H1 (cell line): ENCODE measurements around the gene ZNF469. TPM values are rescaled to one million over a fixed set of nuclear protein-coding genes. Genes with fewer than 3 reads are reported as not detected.

Experiments
- CTCF ChIA-PET: fragments of 300-600 bp; sonication (Branson Sonifier 250); formaldehyde crosslinking; loops from one replicate; lab custom pipeline; 2021; ENCODE audit not compliant: partially characterized antibody; lab: Charles Lee
- POLR2A ChIA-PET: fragments of 300-600 bp; sonication (Branson Sonifier 250); formaldehyde crosslinking; loops from one replicate; lab custom pipeline; 2021; ENCODE audit warnings: inconsistent platforms; ENCODE audit not compliant: partially characterized antibody; lab: Charles Lee
- DNase-seq, 2 experiments: peaks; one replicate each; pipeline versions ENCODE4 v3.0.0 to v3.0.0-alpha.2; 2010 to 2022; ENCODE audit warnings: low spot score in 2 of 2, low read depth in 1 of 2, mixed read lengths in 1 of 2
- FAIRE-seq: peaks from 2 replicates; lab custom pipeline; 2011; peaks lifted over from hg19 to GRCh38; lab: Jason Lieb, UNC
- H2AFZ ChIP-seq: 2 replicates; pipeline ENCODE4 v1.8.1; 2012; ENCODE audit warnings: low read length, inconsistent platforms
- H2AK5ac ChIP-seq: 2 replicates; pipeline ENCODE4 v1.6.1; 2013; ENCODE audit warnings: low read depth, low read length
- H2BK120ac ChIP-seq: replicated peaks from 2 replicates; pipeline ENCODE3; 2013; ENCODE audit warnings: low read depth, low read length, inconsistent platforms
- H2BK12ac ChIP-seq: 2 replicates; pipeline ENCODE4 v1.6.1; 2013; ENCODE audit warnings: low read depth, low read length
- H2BK15ac ChIP-seq: 2 replicates; pipeline ENCODE4 v1.6.1; 2013; ENCODE audit warnings: low read length
- H2BK20ac ChIP-seq: 2 replicates; pipeline ENCODE4 v1.6.1; 2013; ENCODE audit warnings: low read length
- H2BK5ac ChIP-seq: 2 replicates; pipeline ENCODE4 v1.6.1; 2013; ENCODE audit warnings: low read depth, low read length
- H3K14ac ChIP-seq: 2 replicates; pipeline ENCODE4 v1.6.1; 2013; ENCODE audit warnings: inconsistent platforms; ENCODE audit not compliant: insufficient read length
- H3K18ac ChIP-seq: 2 replicates; pipeline ENCODE4 v1.6.1; 2013; ENCODE audit warnings: low read length; ENCODE audit errors: extremely low read depth
- H3K23ac ChIP-seq: 2 replicates; pipeline ENCODE4 v1.6.1; 2013; ENCODE audit warnings: inconsistent platforms; ENCODE audit not compliant: insufficient read length
- H3K23me2 ChIP-seq: 2 replicates; pipeline ENCODE4 v1.6.1; 2013; ENCODE audit warnings: low read depth, low read length
- H3K27ac ChIP-seq: 2 replicates; pipeline ENCODE4 v1.6.1; 2011; ENCODE audit warnings: low read depth, low read length, inconsistent platforms
- H3K27me3 ChIP-seq, 4 experiments: replicated peaks in 1 of 4; 1 replicate in 1 of 4; 2 replicates in 3 of 4; pipeline versions ENCODE4 v1.6.1 to v1.8.1; 2011 to 2013; ENCODE audit warnings: low read length in 3 of 4, mild to moderate bottlenecking in 3 of 4, inconsistent platforms in 2 of 4, mixed read lengths in 2 of 4, moderate library complexity in 1 of 4; ENCODE audit not compliant: control insufficient read depth in 3 of 4, insufficient read depth in 3 of 4; ENCODE audit errors: extremely low read depth in 1 of 4
- H3K36me3 ChIP-seq, 4 experiments: 2 replicates each; pipeline versions ENCODE4 v1.6.1 to v1.8.1; 2011 to 2013; ENCODE audit warnings: mild to moderate bottlenecking in 4 of 4, low read length in 3 of 4, moderate library complexity in 2 of 4, control low read depth in 1 of 4, inconsistent platforms in 1 of 4; ENCODE audit not compliant: insufficient read depth in 4 of 4, control insufficient read depth in 2 of 4
- H3K4ac ChIP-seq: replicated peaks from 2 replicates; pipeline ENCODE3; 2013; ENCODE audit warnings: low read length, low read depth, mixed read lengths, inconsistent platforms; ENCODE audit not compliant: insufficient read length
- H3K4me1 ChIP-seq, 4 experiments: replicated peaks in 1 of 4; 1 replicate in 1 of 4; 2 replicates in 3 of 4; pipeline versions ENCODE4 v1.6.1 to v1.8.1; 2011 to 2013; ENCODE audit warnings: low read length in 3 of 4, inconsistent platforms in 2 of 4, mixed read lengths in 1 of 4; ENCODE audit not compliant: insufficient read depth in 4 of 4, control insufficient read depth in 3 of 4
- H3K4me2 ChIP-seq, 2 experiments: 2 replicates each; pipeline versions ENCODE4 v1.6.1 to v1.8.1; 2011 to 2013; ENCODE audit warnings: low read depth in 2 of 2, low read length in 2 of 2, control low read depth in 1 of 2, inconsistent platforms in 1 of 2, mild to moderate bottlenecking in 1 of 2; ENCODE audit not compliant: insufficient read depth in 1 of 2
- H3K4me3 ChIP-seq, 4 experiments: fragments of 200-600, 300-600 bp in 1 of 4; sonication (generic), shearing (Covaris generic), sonication (Bioruptor Twin) in 1 of 4; 2 replicates each; pipeline versions ENCODE4 v1.5.1 to v1.8.1; 2011 to 2016; ENCODE audit warnings: low read length in 4 of 4, low read depth in 3 of 4, control low read depth in 2 of 4, inconsistent platforms in 2 of 4, mild to moderate bottlenecking in 2 of 4, mixed read lengths in 1 of 4, moderate library complexity in 1 of 4; ENCODE audit not compliant: insufficient read depth in 2 of 4; ENCODE audit errors: extremely low read depth in 1 of 4
- H3K56ac ChIP-seq: replicated peaks from 2 replicates; pipeline ENCODE3; 2013; ENCODE audit warnings: low read depth, mild to moderate bottlenecking, mixed read lengths, low read length, inconsistent platforms; ENCODE audit not compliant: insufficient read length
- H3K79me1 ChIP-seq: 2 replicates; pipeline ENCODE4 v1.6.1; 2013; ENCODE audit warnings: low read depth, low read length, control low read depth
- H3K79me2 ChIP-seq, 2 experiments: 2 replicates each; pipeline versions ENCODE4 v1.6.1 to v1.8.1; 2012 to 2013; ENCODE audit warnings: low read length in 2 of 2, mild to moderate bottlenecking in 2 of 2, inconsistent platforms in 1 of 2; ENCODE audit not compliant: insufficient read depth in 2 of 2, control insufficient read depth in 1 of 2
- H3K9ac ChIP-seq, 4 experiments: replicated peaks in 1 of 4; 1 replicate in 1 of 4; 2 replicates in 3 of 4; pipeline versions ENCODE4 v1.6.1 to v1.8.1; 2011 to 2013; ENCODE audit warnings: low read depth in 3 of 4, low read length in 3 of 4, control low read depth in 2 of 4, mild to moderate bottlenecking in 2 of 4, moderate library complexity in 2 of 4, inconsistent platforms in 1 of 4; ENCODE audit errors: extremely low read depth in 1 of 4
- H3K9me3 ChIP-seq, 2 experiments: 2 replicates each; pipeline versions ENCODE4 v1.6.1 to v1.8.1; 2012 to 2013; ENCODE audit warnings: mild to moderate bottlenecking in 2 of 2, moderate library complexity in 2 of 2, control low read depth in 1 of 2, inconsistent platforms in 1 of 2, low read depth in 1 of 2, low read length in 1 of 2, mixed read lengths in 1 of 2; ENCODE audit not compliant: insufficient read depth in 2 of 2
- H4K20me1 ChIP-seq, 2 experiments: replicated peaks in 1 of 2; 2 replicates each; pipeline versions ENCODE3 to v1.8.1; 2011 to 2013; ENCODE audit warnings: inconsistent platforms in 2 of 2, low read length in 2 of 2, mild to moderate bottlenecking in 1 of 2; ENCODE audit not compliant: insufficient read depth in 2 of 2, control insufficient read depth in 1 of 2
- H4K5ac ChIP-seq: 2 replicates; pipeline ENCODE4 v1.6.1; 2013; ENCODE audit warnings: low read length, low read depth, mixed read lengths, inconsistent platforms; ENCODE audit not compliant: insufficient read length
- H4K8ac ChIP-seq: 2 replicates; pipeline ENCODE4 v1.8.0; 2013; ENCODE audit warnings: mild to moderate bottlenecking, moderate library complexity, low read length, inconsistent platforms; ENCODE audit not compliant: insufficient read depth; ENCODE audit errors: extremely low read depth
- H4K91ac ChIP-seq: replicated peaks from 2 replicates; pipeline ENCODE3; 2013; ENCODE audit warnings: low read length, mixed read lengths, inconsistent platforms; ENCODE audit not compliant: insufficient read length
- CBX8 ChIP-seq: fragments of 300-800, 300-1000 bp; sonication (generic); IDR thresholded peaks from 2 replicates; pipeline ENCODE4 v1.7.1; 2016; ENCODE audit warnings: low read depth, low read length, borderline replicate concordance
- EP300 ChIP-seq, 2 experiments: IDR thresholded peaks; 1 replicate in 1 of 2; 2 replicates in 1 of 2; pipeline ENCODE4 v1.6.1; 2011 to 2012; ENCODE audit warnings: low read depth in 2 of 2, low read length in 2 of 2, mild to moderate bottlenecking in 2 of 2, borderline replicate concordance in 1 of 2, inconsistent platforms in 1 of 2, moderate library complexity in 1 of 2
- NANOG ChIP-seq: IDR thresholded peaks from 2 replicates; pipeline ENCODE4 v1.6.1; 2011; ENCODE audit warnings: low read length, low read depth, mild to moderate bottlenecking, inconsistent platforms; ENCODE audit not compliant: insufficient read depth, poor library complexity, severe bottlenecking
- PHF8 ChIP-seq: fragments of 200-600 bp; sonication (generic); conservative IDR thresholded peaks from 2 replicates; pipeline ENCODE4 v1.7.1; 2012; ENCODE audit warnings: low read depth, mild to moderate bottlenecking, inconsistent platforms, low read length, moderate library complexity
- POU5F1 ChIP-seq: IDR thresholded peaks from 2 replicates; pipeline ENCODE4 v1.6.1; 2011; ENCODE audit warnings: low read depth, mild to moderate bottlenecking, low read length, moderate library complexity
- RNF2 ChIP-seq: fragments of 200-900, 300-1000 bp; sonication (generic); IDR thresholded peaks from 2 replicates; pipeline ENCODE4 v1.7.1; 2016; ENCODE audit warnings: borderline replicate concordance, low read depth, mild to moderate bottlenecking, antibody characterized with exemption, low read length; ENCODE audit not compliant: poor library complexity, severe bottlenecking; ENCODE audit errors: missing control alignments
- SP2 ChIP-seq: IDR thresholded peaks from 2 replicates; pipeline ENCODE4 v1.6.1; 2012; ENCODE audit warnings: mild to moderate bottlenecking, low read length, inconsistent platforms
- SP4 ChIP-seq: IDR thresholded peaks from 2 replicates; pipeline ENCODE4 v1.6.1; 2012; ENCODE audit warnings: low read length, inconsistent platforms
- SRF ChIP-seq: IDR thresholded peaks from 2 replicates; pipeline ENCODE4 v1.6.1; 2011; ENCODE audit warnings: mild to moderate bottlenecking, low read depth, low read length, moderate library complexity
- SUZ12 ChIP-seq: fragments of 200-600 bp; sonication (generic); IDR thresholded peaks from 2 replicates; pipeline ENCODE4 v1.6.1; 2012; ENCODE audit warnings: mild to moderate bottlenecking, inconsistent platforms, low read length, moderate library complexity, mixed read lengths
- WGBS, 2 experiments: shearing (Covaris generic) in 1 of 2; methylation state at CpG; one replicate each; pipeline versions ENCODE4 v1.1.6 to v1.1.7; 2013 to 2015; ENCODE audit warnings: low lambda C conversion rate in 2 of 2, mixed read lengths in 2 of 2, inconsistent platforms in 1 of 2, low coverage in 1 of 2, missing lambda C conversion rate in 1 of 2; ENCODE audit not compliant: insufficient replicate concordance in 2 of 2, insufficient coverage in 1 of 2, insufficient read length in 1 of 2; ENCODE audit errors: extremely low coverage in 1 of 2, missing lambda C conversion rate in 1 of 2; 5-methylcytosine and 5-hydroxymethylcytosine counted together
- polyA plus RNA-seq, 7 experiments: library from polyadenylated mRNA; depleted of rRNA in 3 of 7; stranded (reverse) in 5 of 7; unstranded in 2 of 7; fragments of >200 nt in 5 of 7; fragments of 200-250 nt in 2 of 7; gene quantifications; 1 replicate in 5 of 7; 2 replicates in 1 of 7; 4 replicates in 1 of 7; pipeline versions ENCODE4 v1.2.1 to v1.2.3, GENCODE V29; 2011 to 2013; ENCODE audit warnings: missing spikeins in 2 of 7, mixed read lengths in 2 of 7
- total RNA-seq: library from RNA; stranded (reverse); fragmentation: NEBNext Ultra II Directional; extraction: Animal tissue kit (Norgen Biotek cat#: 25700); gene quantifications from 2 replicates; pipeline ENCODE4 v1.2.1, GENCODE V29; 2021
- TF ChIP-seq, protein P1 (sequence below): IDR thresholded peaks from 2 replicates; pipeline ENCODE4 v1.6.1; 2012; ENCODE audit warnings: low read length, inconsistent platforms

ZNF469 gene
- total and polyA plus RNA-seq, 2 of the 8 experiments (the other 6 are each of a cell fraction or from before 2014, with no cell fraction given), result 0.30 to 1.8 TPM

DNA sequence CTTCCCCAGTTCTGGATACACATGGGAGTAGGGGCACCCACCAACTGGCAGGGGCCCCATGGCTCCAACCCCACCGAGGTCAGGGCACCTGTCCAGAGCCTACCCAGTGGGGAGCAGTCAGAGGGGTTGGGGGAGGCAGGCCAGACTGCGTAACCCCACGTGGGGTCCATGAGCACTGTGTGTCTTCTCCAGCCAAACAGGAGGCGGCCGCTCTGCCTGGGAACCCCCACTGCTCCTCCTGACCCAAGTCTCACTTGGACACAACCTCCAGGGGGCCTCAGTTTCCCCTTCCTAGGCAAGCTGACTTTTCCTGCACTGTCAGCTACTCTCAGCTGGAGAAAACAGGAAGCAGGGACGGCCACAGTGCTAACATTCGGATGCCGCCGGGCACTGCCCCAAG, 7.5 kb downstream of the ZNF469 start:
- Histone ChIP-seq H3K27ac (no peak overlapping the region), H4K91ac (no peak overlapping the region), H3K36me3 (no peaks in the 10 kb centered on the region), H3K18ac (no peak overlapping the region), H3K9ac (no peak overlapping the region), H3K23ac (no peak overlapping the region), H4K8ac (no peak overlapping the region), H3K79me2 (no peaks in the 10 kb centered on the region), H3K4ac (no peak overlapping the region), H3K23me2 (peaks cover 2% of the 10 kb centered on the region; the same call in 1 of the 2 replicates), H2AFZ (no peak overlapping the region), H3K4me2 (no peak overlapping the region), H3K79me1 (no peaks in the 10 kb centered on the region), H3K27me3 (peaks cover under 1 to 4% (median 4%) of the 10 kb centered on the region in 4 experiments; a peak in 3 of 7 replicates), H2BK20ac (no peak overlapping the region), H2BK120ac (no peak overlapping the region), H3K14ac (no peak overlapping the region), H4K5ac (no peak overlapping the region), H4K20me1 (peaks cover 0 to 4% of the 10 kb centered on the region in 2 experiments), H2BK12ac (no peak overlapping the region), H3K4me1 (no peaks in the 10 kb centered on the region), H2BK5ac (no peak overlapping the region), H2BK15ac (no peak overlapping the region), H3K4me3 (no peak overlapping the region), H3K9me3 (no peaks in the 10 kb centered on the region), H2AK5ac (no peak overlapping the region), H3K56ac (no peak overlapping the region)
- DNase-seq (no peak), FAIRE-seq (no peak)
- ChIA-PET POLR2A (no interaction called here), CTCF (interaction anchor here (0.7 to 1.9 kb wide), 4 partner anchors 10 to 168 kb away, joined by 3 to 5 read pairs (median 3); no protein-coding TSS in a partner anchor)
- WGBS, 2 experiments, result 85% methylated on average over 9 of the region's 9 CpGs; no CpG with 5 or more reads in 1 of the 2 experiments
- TF ChIP-seq PHF8 (no peak), SP4 (no peak), NANOG (no peak), EP300 (IDR thresholded peaks at IDR 0.05; ENCODE audit: borderline replicate concordance in 1 of 2, low read depth in 2 of 2, low read length in 2 of 2) (no peak), RNF2 (no peak), CBX8 (no peak), SP2 (no peak), SUZ12 (no peak), SRF (no peak), POU5F1 (no peak)
- TF ChIP-seq, protein P1, sequence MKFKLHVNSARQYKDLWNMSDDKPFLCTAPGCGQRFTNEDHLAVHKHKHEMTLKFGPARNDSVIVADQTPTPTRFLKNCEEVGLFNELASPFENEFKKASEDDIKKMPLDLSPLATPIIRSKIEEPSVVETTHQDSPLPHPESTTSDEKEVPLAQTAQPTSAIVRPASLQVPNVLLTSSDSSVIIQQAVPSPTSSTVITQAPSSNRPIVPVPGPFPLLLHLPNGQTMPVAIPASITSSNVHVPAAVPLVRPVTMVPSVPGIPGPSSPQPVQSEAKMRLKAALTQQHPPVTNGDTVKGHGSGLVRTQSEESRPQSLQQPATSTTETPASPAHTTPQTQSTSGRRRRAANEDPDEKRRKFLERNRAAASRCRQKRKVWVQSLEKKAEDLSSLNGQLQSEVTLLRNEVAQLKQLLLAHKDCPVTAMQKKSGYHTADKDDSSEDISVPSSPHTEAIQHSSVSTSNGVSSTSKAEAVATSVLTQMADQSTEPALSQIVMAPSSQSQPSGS, result no peak
